RWPE2 (cell line): ENCODE measurements around the gene GFRA4.

Experiments
- ATAC-seq: fragments of 200-7000 bp; cut with Tn5 transposase; 3 replicates; pipeline ENCODE4 v1.9.1; 2021; ENCODE audit warnings: low read depth
- DNase-seq: peaks from one replicate; pipeline ENCODE4 v3.0.0-alpha.2; 2020; ENCODE audit warnings: low spot score
- H3K27ac ChIP-seq: fragments of 450-650 bp; 2 replicates; pipeline ENCODE4 v1.5.1; 2017; ENCODE audit warnings: mild to moderate bottlenecking; ENCODE audit not compliant: poor library complexity, severe bottlenecking
- H3K27me3 ChIP-seq: fragments of 250-450 bp; sonication (Bioruptor Pico); 2 replicates; pipeline ENCODE4 v1.5.1; 2021; ENCODE audit warnings: mild to moderate bottlenecking, moderate library complexity; ENCODE audit not compliant: insufficient read depth, poor library complexity, severe bottlenecking
- H3K36me3 ChIP-seq: fragments of 250-450 bp; sonication (Bioruptor Pico); 2 replicates; pipeline ENCODE4 v1.5.1; 2020; ENCODE audit warnings: low read depth, mild to moderate bottlenecking, moderate library complexity
- H3K4me1 ChIP-seq: fragments of 250-450 bp; sonication (Bioruptor Pico); 2 replicates; pipeline ENCODE4 v1.5.1; 2021; ENCODE audit warnings: mild to moderate bottlenecking, moderate library complexity; ENCODE audit not compliant: insufficient read depth, poor library complexity, severe bottlenecking
- H3K4me3 ChIP-seq: fragments of 250-450 bp; sonication (Bioruptor Pico); 2 replicates; pipeline ENCODE4 v1.5.1; 2021; ENCODE audit warnings: mild to moderate bottlenecking, moderate library complexity; ENCODE audit not compliant: severe bottlenecking
- H3K9me3 ChIP-seq: fragments of 250-450 bp; sonication (Bioruptor Pico); 2 replicates; pipeline ENCODE4 v1.5.1; 2021; ENCODE audit warnings: mild to moderate bottlenecking, moderate library complexity; ENCODE audit not compliant: severe bottlenecking
- CTCF ChIP-seq: fragments of 450-650 bp; IDR thresholded peaks from one replicate; pipeline ENCODE4 v1.5.1; 2017; ENCODE audit warnings: mild to moderate bottlenecking, moderate library complexity; ENCODE audit not compliant: poor library complexity, severe bottlenecking

The GFRA4 gene

GRCh38 chr20:3705491-3705969, 42.3 kb upstream of the GFRA4 start:
- Histone ChIP-seq H3K27me3 (no peaks in the 10 kb centered on the region), H3K4me3 (no peak overlapping the region), H3K4me1 (no peaks in the 10 kb centered on the region), H3K27ac (no peak overlapping the region), H3K36me3 (no peaks in the 10 kb centered on the region), H3K9me3 (no peaks in the 10 kb centered on the region)
- no peak for DNase-seq
- TF ChIP-seq CTCF, result no peak
- ATAC-seq, result no peak

- ATAC-seq, result no peak
- TF ChIP-seq CTCF, result no peak
Measured at GRCh38 chr20:3704087-3704486, 40.9 kb upstream of the GFRA4 start.

GRCh38 chr20:3702611-3703391, 39.6 kb upstream of the GFRA4 start:
- no peak for TF ChIP-seq CTCF
- Histone ChIP-seq H3K4me3 (no peak overlapping the region), H3K4me1 (no peaks in the 10 kb centered on the region), H3K9me3 (no peaks in the 10 kb centered on the region), H3K36me3 (no peaks in the 10 kb centered on the region), H3K27me3 (no peaks in the 10 kb centered on the region), H3K27ac (no peak overlapping the region)
- ATAC-seq (no peak), DNase-seq (no peak)

More at GRCh38 chr20:3704087-3704486, 40.9 kb upstream of the GFRA4 start:
- Histone ChIP-seq H3K4me1 (no peaks in the 10 kb centered on the region), H3K9me3 (no peaks in the 10 kb centered on the region), H3K36me3 (no peaks in the 10 kb centered on the region), H3K4me3 (no peak overlapping the region), H3K27me3 (no peaks in the 10 kb centered on the region), H3K27ac (no peak overlapping the region)
- no peak for DNase-seq

- no peak for TF ChIP-seq CTCF
- H3K9me3 ChIP-seq, result no peaks in the 10 kb centered on the region
- ATAC-seq, result no peak
Measured at GRCh38 chr20:3701061-3701998, 38.1 kb upstream of the GFRA4 start.

More at GRCh38 chr20:3701061-3701998, 38.1 kb upstream of the GFRA4 start:
- Histone ChIP-seq H3K4me1 (no peaks in the 10 kb centered on the region), H3K36me3 (no peaks in the 10 kb centered on the region), H3K27ac (no peak overlapping the region), H3K4me3 (no peak overlapping the region), H3K27me3 (no peaks in the 10 kb centered on the region)
- no peak for DNase-seq
